Body of pancreas (tissue), 4 donors: ENCODE results near the gene AP3B1.

Experiments
- POLR2A ChIP-seq, 3 donors: fragments of 450-650 bp; IDR thresholded peaks; one replicate each; pipeline ENCODE4 v1.6.1; 2016; ENCODE audit warnings: antibody characterized with exemption in 3 of 3, mild to moderate bottlenecking in 2 of 3
- TF ChIP-seq, protein P1 (sequence below), 7 experiments: fragments of 450-650 bp in 4 of 7; fragments of 200-600 bp in 3 of 7; sonication (generic) in 3 of 7; IDR thresholded peaks; one replicate each; pipeline ENCODE4 v1.5.1; 2016 to 2019; ENCODE audit warnings: antibody characterized with exemption in 7 of 7

DNA sequence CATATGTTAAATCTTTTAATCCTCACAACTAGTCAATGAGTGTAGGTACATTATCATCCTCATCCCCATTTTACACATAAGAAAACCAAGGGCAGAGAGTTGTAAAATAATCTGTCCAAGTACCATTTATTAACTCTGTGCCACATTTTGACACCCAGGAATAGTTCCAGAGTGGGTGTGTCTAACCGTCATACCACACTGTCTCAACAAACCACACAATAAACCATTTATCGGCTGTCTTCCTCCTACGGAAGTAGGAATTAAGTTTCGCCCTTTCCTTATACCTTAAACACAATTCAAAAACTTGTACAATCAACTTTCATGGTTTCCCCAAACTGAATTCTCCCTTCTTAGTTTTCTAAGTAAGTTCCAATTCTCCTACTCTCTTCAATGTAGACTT is 11.4 kb downstream of the AP3B1 start:
- TF ChIP-seq, protein P1, sequence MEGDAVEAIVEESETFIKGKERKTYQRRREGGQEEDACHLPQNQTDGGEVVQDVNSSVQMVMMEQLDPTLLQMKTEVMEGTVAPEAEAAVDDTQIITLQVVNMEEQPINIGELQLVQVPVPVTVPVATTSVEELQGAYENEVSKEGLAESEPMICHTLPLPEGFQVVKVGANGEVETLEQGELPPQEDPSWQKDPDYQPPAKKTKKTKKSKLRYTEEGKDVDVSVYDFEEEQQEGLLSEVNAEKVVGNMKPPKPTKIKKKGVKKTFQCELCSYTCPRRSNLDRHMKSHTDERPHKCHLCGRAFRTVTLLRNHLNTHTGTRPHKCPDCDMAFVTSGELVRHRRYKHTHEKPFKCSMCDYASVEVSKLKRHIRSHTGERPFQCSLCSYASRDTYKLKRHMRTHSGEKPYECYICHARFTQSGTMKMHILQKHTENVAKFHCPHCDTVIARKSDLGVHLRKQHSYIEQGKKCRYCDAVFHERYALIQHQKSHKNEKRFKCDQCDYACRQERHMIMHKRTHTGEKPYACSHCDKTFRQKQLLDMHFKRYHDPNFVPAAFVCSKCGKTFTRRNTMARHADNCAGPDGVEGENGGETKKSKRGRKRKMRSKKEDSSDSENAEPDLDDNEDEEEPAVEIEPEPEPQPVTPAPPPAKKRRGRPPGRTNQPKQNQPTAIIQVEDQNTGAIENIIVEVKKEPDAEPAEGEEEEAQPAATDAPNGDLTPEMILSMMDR (IDR thresholded peaks at IDR 0.05): no peak
- TF ChIP-seq POLR2A (IDR thresholded peaks at IDR 0.05): no peak
